ENCODE data around the gene PROM1. TPM values are rescaled to one million over a fixed set of nuclear protein-coding genes. Genes with fewer than 3 reads are reported as not detected.

PROM1 gene
- total RNA-seq, 1 donor from 2014 or later: 7.2 TPM

DNA sequence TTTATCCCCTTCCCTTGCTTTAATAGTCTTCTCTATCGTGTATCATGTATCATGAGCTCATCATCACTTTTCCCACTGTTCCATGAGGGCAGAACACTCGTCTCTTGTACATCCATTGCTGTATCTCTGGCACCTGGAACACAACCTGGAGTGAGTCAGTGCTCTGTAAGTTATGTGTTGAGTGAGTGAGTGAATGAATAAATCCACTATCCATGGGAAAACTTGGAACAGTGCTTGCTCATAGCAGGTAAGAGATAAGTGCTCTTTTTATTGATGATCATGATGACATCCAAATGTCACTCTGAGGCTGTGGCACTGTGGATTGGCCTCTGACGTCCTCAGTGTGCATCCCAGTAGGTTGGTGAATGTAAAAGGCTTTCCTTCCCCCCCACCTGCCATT lies 149.6 kb downstream of the PROM1 start:
- no peaks in the 10 kb centered on the region for H3K27me3 ChIP-seq
- no peaks in the 10 kb centered on the region for H3K36me3 ChIP-seq
- DNase-seq (ENCODE audit: low spot score in 2 of 2): no peak
- H3K27ac ChIP-seq: no peak overlapping the region
- TF ChIP-seq, protein P1, sequence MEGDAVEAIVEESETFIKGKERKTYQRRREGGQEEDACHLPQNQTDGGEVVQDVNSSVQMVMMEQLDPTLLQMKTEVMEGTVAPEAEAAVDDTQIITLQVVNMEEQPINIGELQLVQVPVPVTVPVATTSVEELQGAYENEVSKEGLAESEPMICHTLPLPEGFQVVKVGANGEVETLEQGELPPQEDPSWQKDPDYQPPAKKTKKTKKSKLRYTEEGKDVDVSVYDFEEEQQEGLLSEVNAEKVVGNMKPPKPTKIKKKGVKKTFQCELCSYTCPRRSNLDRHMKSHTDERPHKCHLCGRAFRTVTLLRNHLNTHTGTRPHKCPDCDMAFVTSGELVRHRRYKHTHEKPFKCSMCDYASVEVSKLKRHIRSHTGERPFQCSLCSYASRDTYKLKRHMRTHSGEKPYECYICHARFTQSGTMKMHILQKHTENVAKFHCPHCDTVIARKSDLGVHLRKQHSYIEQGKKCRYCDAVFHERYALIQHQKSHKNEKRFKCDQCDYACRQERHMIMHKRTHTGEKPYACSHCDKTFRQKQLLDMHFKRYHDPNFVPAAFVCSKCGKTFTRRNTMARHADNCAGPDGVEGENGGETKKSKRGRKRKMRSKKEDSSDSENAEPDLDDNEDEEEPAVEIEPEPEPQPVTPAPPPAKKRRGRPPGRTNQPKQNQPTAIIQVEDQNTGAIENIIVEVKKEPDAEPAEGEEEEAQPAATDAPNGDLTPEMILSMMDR (IDR thresholded peaks at IDR 0.05): no peak
- no peaks in the 10 kb centered on the region for H3K4me1 ChIP-seq
- H3K9me3 ChIP-seq: no peaks in the 10 kb centered on the region
- intact Hi-C loops (cut with DNase I): no loop called here
- no peak overlapping the region for H3K4me3 ChIP-seq

DNA sequence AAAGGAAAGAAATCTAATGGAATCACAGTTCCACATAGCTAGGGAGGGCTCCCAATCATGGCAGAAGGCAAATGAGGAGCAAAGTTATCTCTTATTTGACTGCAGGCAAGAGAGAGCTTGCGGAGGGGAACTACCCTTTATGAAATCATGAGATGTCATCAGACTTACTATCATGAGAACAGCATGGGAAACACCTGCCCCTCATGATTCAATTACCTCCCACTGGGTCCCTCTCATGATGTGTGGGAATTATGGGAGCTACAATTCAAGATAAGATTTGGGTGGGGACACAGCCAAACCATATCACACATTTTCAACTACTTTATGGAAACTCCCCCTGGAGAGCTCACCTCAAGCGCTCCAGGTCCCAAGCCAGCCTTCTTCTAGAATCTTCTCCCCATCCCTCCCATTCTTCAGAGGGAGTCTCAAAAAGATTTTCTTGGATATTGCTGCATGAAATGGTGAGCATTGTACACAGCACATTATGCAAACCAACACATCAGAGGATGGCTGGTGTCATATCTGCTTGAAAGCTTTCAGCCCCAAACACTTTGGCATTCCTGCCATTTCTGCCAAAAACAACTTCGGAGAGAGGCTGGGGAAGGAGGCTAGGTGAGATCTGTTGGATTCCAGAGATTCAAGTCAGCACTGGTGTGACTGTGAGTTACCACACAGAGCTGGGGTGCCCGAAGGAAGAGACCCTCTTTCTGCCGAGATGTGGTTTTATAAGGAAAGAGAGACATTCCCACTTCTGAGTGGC lies 152.2 kb downstream of the PROM1 start:
- no peak for DNase-seq (ENCODE audit: low spot score in 2 of 2)
- Histone ChIP-seq H3K9me3 (no peaks in the 10 kb centered on the region), H3K36me3 (no peaks in the 10 kb centered on the region), H3K4me3 (no peak overlapping the region), H3K27me3 (no peaks in the 10 kb centered on the region), H3K4me1 (no peaks in the 10 kb centered on the region), H3K27ac (no peak overlapping the region)
- TF ChIP-seq, protein P1 (IDR thresholded peaks at IDR 0.05): no peak
- intact Hi-C loops (cut with DNase I): no loop called here

DNA sequence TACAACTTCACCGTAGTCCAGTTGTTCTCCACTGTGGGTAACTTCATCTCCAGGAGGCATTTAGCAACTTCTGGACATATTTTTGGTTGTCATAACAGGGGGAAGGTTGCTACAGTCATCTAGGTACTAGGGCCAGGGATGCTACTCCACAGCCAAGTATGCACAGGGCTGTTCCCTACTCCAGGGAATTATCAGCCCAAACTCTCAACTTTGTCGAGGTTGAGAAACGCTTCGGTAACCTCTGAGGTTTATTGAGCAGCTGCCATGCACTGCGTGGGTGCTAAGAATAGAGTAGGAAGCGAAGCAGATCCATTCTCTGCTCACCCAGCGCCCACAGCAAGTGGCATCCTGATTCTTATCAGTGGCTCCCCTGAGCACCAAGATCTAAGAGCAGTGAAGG lies 153.5 kb downstream of the PROM1 start:
- DNase-seq (ENCODE audit: low spot score in 2 of 2): no peak
- H3K36me3 ChIP-seq: no peaks in the 10 kb centered on the region
- H3K4me3 ChIP-seq: no peak overlapping the region
- intact Hi-C loops (cut with DNase I): no loop called here
- H3K27me3 ChIP-seq: no peaks in the 10 kb centered on the region
- H3K9me3 ChIP-seq: no peaks in the 10 kb centered on the region
- TF ChIP-seq, protein P1 (IDR thresholded peaks at IDR 0.05): no peak
- no peak overlapping the region for H3K27ac ChIP-seq
- H3K4me1 ChIP-seq: no peaks in the 10 kb centered on the region

DNA sequence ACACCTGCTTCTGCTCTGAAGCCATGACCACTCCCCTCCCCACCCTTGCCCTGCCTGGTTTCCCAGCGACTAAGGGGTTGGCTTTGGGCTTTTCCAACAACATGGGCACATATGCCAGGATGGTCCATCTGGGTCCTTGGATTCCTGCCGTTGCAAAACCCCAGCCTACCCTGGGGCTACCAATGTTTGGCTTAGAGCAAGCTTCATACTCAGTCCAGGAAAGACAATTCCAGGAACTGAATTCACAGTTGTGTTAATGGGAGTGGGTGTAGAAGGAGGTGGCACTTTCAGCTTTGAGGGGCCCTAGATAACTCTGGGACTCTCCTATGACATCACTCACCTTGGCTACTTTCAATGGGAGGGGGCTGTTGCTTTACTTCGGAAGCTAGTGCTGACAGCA lies 154.3 kb downstream of the PROM1 start:
- intact Hi-C loops (cut with DNase I): no loop called here
- H3K4me3 ChIP-seq: no peak overlapping the region
- no peaks in the 10 kb centered on the region for H3K36me3 ChIP-seq
- H3K27ac ChIP-seq: no peak overlapping the region
- H3K9me3 ChIP-seq: no peaks in the 10 kb centered on the region
- DNase-seq (ENCODE audit: low spot score in 2 of 2): no peak
- TF ChIP-seq, protein P1 (IDR thresholded peaks at IDR 0.05): no peak
- H3K27me3 ChIP-seq: no peaks in the 10 kb centered on the region
- no peaks in the 10 kb centered on the region for H3K4me1 ChIP-seq

DNA sequence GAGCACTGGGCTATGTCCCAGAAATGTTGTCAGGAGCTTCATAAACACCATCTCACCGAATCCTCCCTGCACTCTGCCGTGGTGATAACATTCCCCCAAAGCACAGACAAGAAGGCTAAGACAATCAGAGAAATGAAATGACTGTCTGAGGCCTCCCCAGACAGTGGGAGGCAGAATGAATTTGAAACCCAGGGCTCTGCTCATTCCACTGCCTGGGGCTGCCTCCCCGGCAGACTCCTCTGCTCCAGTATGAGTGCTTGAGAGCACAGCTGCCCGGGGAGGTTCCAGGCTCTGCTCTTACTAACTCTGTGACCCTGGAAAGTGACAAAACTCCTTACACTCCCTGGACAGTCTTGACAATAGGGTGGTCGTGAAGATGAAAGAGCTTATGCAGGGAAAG lies 154.9 kb downstream of the PROM1 start:
- Histone ChIP-seq H3K4me3 (no peak overlapping the region), H3K27ac (no peak overlapping the region), H3K36me3 (no peaks in the 10 kb centered on the region), H3K9me3 (no peaks in the 10 kb centered on the region), H3K4me1 (no peaks in the 10 kb centered on the region), H3K27me3 (no peaks in the 10 kb centered on the region)
- DNase-seq (ENCODE audit: low spot score in 2 of 2): no peak
- intact Hi-C loops (cut with DNase I): no loop called here
- TF ChIP-seq, protein P1 (IDR thresholded peaks at IDR 0.05): no peak

Measured in ascending aorta (tissue), 2 donors.